HG03520 (cell line): ENCODE data around the gene LAYN.
A peak's percentile ranks its signal among the peaks of the same experiment; 100 is the strongest.

ENCODE experiments used
- ATAC-seq: cut with Tn5 transposase; IDR thresholded peaks from one replicate; pipeline ENCODE4 v1.9.1; 2021; ENCODE audit warnings: mild to moderate bottlenecking, moderate library complexity; ENCODE audit not compliant: unreplicated experiment

Gene LAYN

GRCh38 chr11:111530091-111530490 is 10.4 kb upstream of the LAYN start:
- no peak for ATAC-seq

- no peak for ATAC-seq
Measured at GRCh38 chr11:111531136-111531535, 9.4 kb upstream of the LAYN start.

GRCh38 chr11:111531687-111532364 is 8.7 kb upstream of the LAYN start:
- peak; percentile 86 for ATAC-seq

- no peak for ATAC-seq
Measured at GRCh38 chr11:111532365-111532709, 8.2 kb upstream of the LAYN start.

- ATAC-seq: no peak
Measured at GRCh38 chr11:111535281-111535680, 5.2 kb upstream of the LAYN start.

- no peak for ATAC-seq
Measured at GRCh38 chr11:111537336-111537860, 3.1 kb upstream of the LAYN start.

- ATAC-seq: no peak
Measured at GRCh38 chr11:111538407-111539114, 2.0 kb upstream of the LAYN start.

GRCh38 chr11:111539426-111540113 is 950 bp upstream of the LAYN start:
- ATAC-seq: no peak

GRCh38 chr11:111540937-111541253 is 375 bp downstream of the LAYN start:
- ATAC-seq: no peak

- ATAC-seq: no peak
Measured at GRCh38 chr11:111541254-111542061, 938 bp downstream of the LAYN start.

GRCh38 chr11:111542606-111543275 is 2.2 kb downstream of the LAYN start:
- no peak for ATAC-seq

- ATAC-seq: no peak
Measured at GRCh38 chr11:111548525-111548924, 8.0 kb downstream of the LAYN start.

- no peak for ATAC-seq
Measured at GRCh38 chr11:111549196-111549868, 8.8 kb downstream of the LAYN start.

- no peak for ATAC-seq
Measured at GRCh38 chr11:111549869-111550203, 9.3 kb downstream of the LAYN start.

GRCh38 chr11:111550258-111550657 is 9.7 kb downstream of the LAYN start:
- no peak for ATAC-seq

- ATAC-seq: no peak
Measured at GRCh38 chr11:111554532-111554931, 14.0 kb downstream of the LAYN start.

- ATAC-seq: no peak
Measured at GRCh38 chr11:111555255-111555654, 14.7 kb downstream of the LAYN start.

- ATAC-seq: no peak
Measured at GRCh38 chr11:111557425-111558111, 17.0 kb downstream of the LAYN start.

- ATAC-seq: no peak
Measured at GRCh38 chr11:111559800-111560464, 19.4 kb downstream of the LAYN start.
